Mucosa of descending colon (tissue), 3 donors: ENCODE data around the gene SERF2. TPM values are rescaled to one million over a fixed set of nuclear protein-coding genes. Genes with fewer than 3 reads are reported as not detected.
"Not testable (repeated sequence)": the region's sequence is repeated elsewhere in the genome, so short reads cannot be mapped to it uniquely, and the experiment has no call there.

Experiments
- ATAC-seq: fragments of 200-7000 bp; cut with Tn5 transposase; one replicate; pipeline ENCODE4 v1.9.1; 2020; ENCODE audit warnings: mild to moderate bottlenecking, moderate library complexity
- DNase-seq, 3 donors: peaks; one replicate each; pipeline ENCODE4 v3.0.0-alpha.2; 2020
- H3K36me3 ChIP-seq: fragments of 200-600 bp; one replicate; pipeline ENCODE4 v1.8.0; 2021; ENCODE audit warnings: low read depth, mild to moderate bottlenecking
- H3K4me1 ChIP-seq: fragments of 200-600 bp; one replicate; pipeline ENCODE4 v1.8.0; 2021; ENCODE audit warnings: low read depth, mild to moderate bottlenecking
- H3K4me3 ChIP-seq: fragments of 200-600 bp; one replicate; pipeline ENCODE4 v1.8.0; 2021; ENCODE audit warnings: mild to moderate bottlenecking
- H3K9me3 ChIP-seq: fragments of 200-600 bp; one replicate; pipeline ENCODE4 v1.8.0; 2021; ENCODE audit warnings: mild to moderate bottlenecking
- CTCF ChIP-seq: fragments of 200-600 bp; IDR thresholded peaks from one replicate; pipeline ENCODE4 v1.8.0; 2022; ENCODE audit warnings: antibody characterized with exemption, mild to moderate bottlenecking
- intact Hi-C, 2 donors: fragments of 100-400 bp; cut with DNase I in 1 of 2; cut with micrococcal nuclease in 1 of 2; formaldehyde crosslinking; loops; one replicate each; pipeline versions ENCODE4 v1.11.0 to v1.11.1; 2022; cut with DNase I, micrococcal nuclease
- total RNA-seq, 3 donors: library from RNA; stranded (reverse); fragmentation: NEBNext Ultra II Directional in 2 of 3; extraction: Animal tissue kit (Norgen Biotek cat#: 25700) in 2 of 3; gene quantifications; one replicate each; pipeline versions ENCODE4 v1.2.1 to v1.2.4, GENCODE V29; 2021 to 2023
- donor health status: DM: no; HTN: no; CAD: no; lungs with moderate emphysema.
- donor health status: DM: no; HTN: no; CAD: no.
- donor health status: DM: no; HTN: yes; CAD: no.

The SERF2 gene
- total RNA-seq, 3 donors from 2014 or later: 712 to 944 (median 931) TPM

GRCh38 chr15:43824302-43825246, 32.5 kb downstream of the SERF2 start, which contains the start of gene MFAP1:
Gene MFAP1, minus strand, starts transcription at chr15:43824690. Its CDS starts 121 bp downstream, at chr15:43824569.
- ATAC-seq (peak; percentile 94), DNase-seq (peak; percentile 89 to 97 (median 96))
- intact Hi-C loops: no loop called here
- TF ChIP-seq CTCF: no peak
- peak within 1 kb of the TSS; percentile 87 for H3K4me3 ChIP-seq
- no peaks in the 10 kb centered on the region for H3K9me3 ChIP-seq
- H3K4me1 ChIP-seq: peaks cover 32% of the 10 kb centered on the region
- H3K36me3 ChIP-seq: no peaks in the 10 kb centered on the region

- H3K4me1 ChIP-seq: peaks cover 32% of the 10 kb centered on the region
- H3K4me3 ChIP-seq, H3K9me3 ChIP-seq, H3K36me3 ChIP-seq, ATAC-seq, intact Hi-C loops, DNase-seq: not testable (repeated sequence)
These were observed 33.2 kb downstream of the SERF2 start for GRCh38 chr15:43825305-43825704.

GRCh38 chr15:43826029-43826507, 33.9 kb downstream of the SERF2 start:
- Histone ChIP-seq H3K4me1 (peaks cover 32% of the 10 kb centered on the region), H3K36me3 (no peaks in the 10 kb centered on the region), H3K4me3 (no peak overlapping the region), H3K9me3 (no peaks in the 10 kb centered on the region)
- DNase-seq (no peak), ATAC-seq (no peak)
- intact Hi-C loops: no loop called here
- TF ChIP-seq CTCF: no peak

GRCh38 chr15:43826508-43827341, 34.6 kb downstream of the SERF2 start, which contains the start of gene WDR76:
Gene WDR76, plus strand, starts transcription at chr15:43827002. Its CDS starts 31 bp downstream, at chr15:43827033.
- H3K9me3 ChIP-seq: no peaks in the 10 kb centered on the region
- ATAC-seq (peak; percentile 88), DNase-seq (peak; percentile 89 to 92 (median 90))
- H3K4me1 ChIP-seq: peaks cover 28% of the 10 kb centered on the region
- no peaks in the 10 kb centered on the region for H3K36me3 ChIP-seq
- H3K4me3 ChIP-seq: peak within 1 kb of the TSS; percentile 11
- no peak for TF ChIP-seq CTCF
- intact Hi-C loops: no loop called here

- no peak for TF ChIP-seq CTCF
- no peaks in the 10 kb centered on the region for H3K36me3 ChIP-seq
- H3K4me3 ChIP-seq: no peak overlapping the region
These were observed 36.0 kb downstream of the SERF2 start for GRCh38 chr15:43828061-43828657.

GRCh38 chr15:43829951-43830540, 37.9 kb downstream of the SERF2 start:
- H3K36me3 ChIP-seq, DNase-seq, ATAC-seq, H3K4me1 ChIP-seq, H3K9me3 ChIP-seq, intact Hi-C loops, H3K4me3 ChIP-seq: not testable (repeated sequence)

More at GRCh38 chr15:43828061-43828657, 36.0 kb downstream of the SERF2 start:
- peaks cover 20% of the 10 kb centered on the region for H3K4me1 ChIP-seq
- no peaks in the 10 kb centered on the region for H3K9me3 ChIP-seq
- ATAC-seq: no peak
- intact Hi-C loops: no loop called here
- no peak for DNase-seq

GRCh38 chr15:43830691-43831275, 38.7 kb downstream of the SERF2 start:
- H3K4me1 ChIP-seq, H3K4me3 ChIP-seq, H3K9me3 ChIP-seq, DNase-seq, ATAC-seq, H3K36me3 ChIP-seq, intact Hi-C loops: not testable (repeated sequence)

GRCh38 chr15:43831519-43832052, 39.5 kb downstream of the SERF2 start:
- H3K36me3 ChIP-seq, DNase-seq, ATAC-seq, H3K4me1 ChIP-seq, H3K4me3 ChIP-seq, H3K9me3 ChIP-seq, intact Hi-C loops: not testable (repeated sequence)
